Measurements from ENCODE around the gene DHX30. TPM values are rescaled to one million over a fixed set of nuclear protein-coding genes. Genes with fewer than 3 reads are reported as not detected.

Gene DHX30
- total RNA-seq, 1 donor, result 59.4 TPM

DNA sequence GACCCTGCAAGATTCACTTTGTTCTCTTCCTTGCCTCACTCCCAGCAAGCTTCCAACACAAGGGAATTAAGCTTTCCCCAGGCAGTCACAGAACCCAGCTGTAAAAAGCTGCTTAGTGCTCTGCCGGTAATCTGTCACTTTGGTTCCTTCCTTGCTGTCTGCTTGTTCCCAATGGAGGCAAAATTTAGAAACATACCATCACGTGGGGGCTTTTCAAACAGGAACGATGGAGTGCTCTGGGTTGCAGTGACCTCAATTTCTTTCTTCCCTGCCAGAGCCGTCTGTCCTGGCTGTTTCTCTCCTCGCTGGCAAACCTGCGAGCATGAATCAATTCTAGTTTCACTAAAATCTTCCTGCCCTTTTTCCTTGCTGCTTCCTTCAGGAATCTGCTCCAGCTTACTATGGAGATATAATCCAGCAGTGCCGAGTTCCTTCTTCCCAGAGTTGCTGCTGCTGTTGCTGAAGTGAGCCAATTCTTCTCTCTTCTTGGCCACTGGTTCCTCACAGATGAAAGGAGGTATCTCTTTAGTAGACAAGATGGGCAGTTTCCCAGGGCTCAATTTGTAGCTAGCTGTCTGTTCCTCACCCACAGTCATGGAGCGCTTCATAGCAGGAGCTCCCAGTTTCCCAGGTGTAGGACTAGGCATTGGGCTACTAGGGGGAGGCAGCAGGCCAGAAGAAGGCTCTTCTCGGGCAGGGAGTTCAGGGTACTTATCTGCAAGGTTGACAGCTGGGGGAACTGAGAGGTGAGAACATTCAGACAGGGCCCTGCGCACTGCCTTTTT lies 88.1 kb downstream of the DHX30 start:
- TF ChIP-seq, protein P1, sequence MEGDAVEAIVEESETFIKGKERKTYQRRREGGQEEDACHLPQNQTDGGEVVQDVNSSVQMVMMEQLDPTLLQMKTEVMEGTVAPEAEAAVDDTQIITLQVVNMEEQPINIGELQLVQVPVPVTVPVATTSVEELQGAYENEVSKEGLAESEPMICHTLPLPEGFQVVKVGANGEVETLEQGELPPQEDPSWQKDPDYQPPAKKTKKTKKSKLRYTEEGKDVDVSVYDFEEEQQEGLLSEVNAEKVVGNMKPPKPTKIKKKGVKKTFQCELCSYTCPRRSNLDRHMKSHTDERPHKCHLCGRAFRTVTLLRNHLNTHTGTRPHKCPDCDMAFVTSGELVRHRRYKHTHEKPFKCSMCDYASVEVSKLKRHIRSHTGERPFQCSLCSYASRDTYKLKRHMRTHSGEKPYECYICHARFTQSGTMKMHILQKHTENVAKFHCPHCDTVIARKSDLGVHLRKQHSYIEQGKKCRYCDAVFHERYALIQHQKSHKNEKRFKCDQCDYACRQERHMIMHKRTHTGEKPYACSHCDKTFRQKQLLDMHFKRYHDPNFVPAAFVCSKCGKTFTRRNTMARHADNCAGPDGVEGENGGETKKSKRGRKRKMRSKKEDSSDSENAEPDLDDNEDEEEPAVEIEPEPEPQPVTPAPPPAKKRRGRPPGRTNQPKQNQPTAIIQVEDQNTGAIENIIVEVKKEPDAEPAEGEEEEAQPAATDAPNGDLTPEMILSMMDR (IDR thresholded peaks at IDR 0.05; ENCODE audit: extremely low read depth, low read depth, low read length), result no peak

DNA sequence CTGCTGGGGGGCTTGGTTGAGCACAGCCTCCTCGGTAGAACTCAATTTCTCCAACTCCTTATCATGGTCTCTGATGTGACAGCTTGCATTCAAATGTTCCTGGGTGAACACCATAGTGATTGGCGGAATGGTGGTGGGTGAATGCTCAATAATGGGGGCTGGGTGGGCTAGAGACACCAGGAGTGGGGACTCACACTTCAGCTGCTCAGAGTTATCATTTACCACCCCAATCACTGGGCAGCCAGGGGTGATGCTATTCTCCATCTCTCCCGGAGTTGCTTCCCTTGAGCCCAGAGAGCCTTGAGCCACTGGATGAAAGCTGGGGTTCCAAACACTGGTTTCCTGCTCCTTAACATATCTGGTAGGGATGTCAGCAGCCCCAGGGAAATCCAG lies 88.7 kb downstream of the DHX30 start:
- no peaks in the 10 kb centered on the region for H3K9me3 ChIP-seq (ENCODE audit: low read depth, low read length)
- H4K20me1 ChIP-seq (ENCODE audit: insufficient read depth, low read length), result peaks cover 2% of the 10 kb centered on the region
- TF ChIP-seq, protein P1 (IDR thresholded peaks at IDR 0.05; ENCODE audit: extremely low read depth, low read depth, low read length), result no peak
- H3K27me3 ChIP-seq (ENCODE audit: insufficient read depth, low read length), result no peaks in the 10 kb centered on the region
- no peak for DNase-seq (ENCODE audit: insufficient read length, low spot score, missing footprints)
- peaks cover 6% of the 10 kb centered on the region for H3K4me1 ChIP-seq (ENCODE audit: insufficient read depth, low read length)
- H3K4me2 ChIP-seq (ENCODE audit: insufficient read depth, low read length), result no peak overlapping the region
- H2AFZ ChIP-seq (ENCODE audit: low read length), result no peak overlapping the region
- peaks cover 42% of the 10 kb centered on the region for H3K79me2 ChIP-seq (ENCODE audit: insufficient read depth, low read length)
- no peak overlapping the region for H3K27ac ChIP-seq (ENCODE audit: low read depth, low read length)
- H3K36me3 ChIP-seq (ENCODE audit: insufficient read depth, low read length), result peaks cover 34% of the 10 kb centered on the region
- no peak overlapping the region for H3K4me3 ChIP-seq (ENCODE audit: insufficient read depth, low read length)

More for the DNA sequence above, 88.1 kb downstream of the DHX30 start:
- no peak for DNase-seq (ENCODE audit: insufficient read length, low spot score, missing footprints)
- H4K20me1 ChIP-seq (ENCODE audit: insufficient read depth, low read length), result peaks cover 2% of the 10 kb centered on the region
- H3K79me2 ChIP-seq (ENCODE audit: insufficient read depth, low read length), result peaks cover 46% of the 10 kb centered on the region
- peaks cover 6% of the 10 kb centered on the region for H3K4me1 ChIP-seq (ENCODE audit: insufficient read depth, low read length)
- no peak overlapping the region for H3K4me2 ChIP-seq (ENCODE audit: insufficient read depth, low read length)
- peaks cover 39% of the 10 kb centered on the region for H3K36me3 ChIP-seq (ENCODE audit: insufficient read depth, low read length)
- H3K9me3 ChIP-seq (ENCODE audit: low read depth, low read length), result no peaks in the 10 kb centered on the region
- H2AFZ ChIP-seq (ENCODE audit: low read length), result no peak overlapping the region
- H3K27ac ChIP-seq (ENCODE audit: low read depth, low read length), result peak overlapping the region; percentile 23
- no peak overlapping the region for H3K4me3 ChIP-seq (ENCODE audit: insufficient read depth, low read length)
- no peaks in the 10 kb centered on the region for H3K27me3 ChIP-seq (ENCODE audit: insufficient read depth, low read length)

- Histone ChIP-seq H3K4me1 (ENCODE audit: insufficient read depth, low read length) (peaks cover 6% of the 10 kb centered on the region), H3K4me2 (ENCODE audit: insufficient read depth, low read length) (no peak overlapping the region), H2AFZ (ENCODE audit: low read length) (no peak overlapping the region), H3K9me3 (ENCODE audit: low read depth, low read length) (no peaks in the 10 kb centered on the region), H3K27ac (ENCODE audit: low read depth, low read length) (no peak overlapping the region), H3K4me3 (ENCODE audit: insufficient read depth, low read length) (no peak overlapping the region), H3K79me2 (ENCODE audit: insufficient read depth, low read length) (peaks cover 43% of the 10 kb centered on the region), H3K27me3 (ENCODE audit: insufficient read depth, low read length) (no peaks in the 10 kb centered on the region), H3K36me3 (ENCODE audit: insufficient read depth, low read length) (peaks cover 34% of the 10 kb centered on the region), H4K20me1 (ENCODE audit: insufficient read depth, low read length) (peaks cover 2% of the 10 kb centered on the region)
- TF ChIP-seq, protein P1 (IDR thresholded peaks at IDR 0.05; ENCODE audit: extremely low read depth, low read depth, low read length), result no peak
- DNase-seq (ENCODE audit: insufficient read length, low spot score, missing footprints), result no peak
These were observed 89.5 kb downstream of the DHX30 start for GRCh38 chr3:47892286-47893040.

DNA sequence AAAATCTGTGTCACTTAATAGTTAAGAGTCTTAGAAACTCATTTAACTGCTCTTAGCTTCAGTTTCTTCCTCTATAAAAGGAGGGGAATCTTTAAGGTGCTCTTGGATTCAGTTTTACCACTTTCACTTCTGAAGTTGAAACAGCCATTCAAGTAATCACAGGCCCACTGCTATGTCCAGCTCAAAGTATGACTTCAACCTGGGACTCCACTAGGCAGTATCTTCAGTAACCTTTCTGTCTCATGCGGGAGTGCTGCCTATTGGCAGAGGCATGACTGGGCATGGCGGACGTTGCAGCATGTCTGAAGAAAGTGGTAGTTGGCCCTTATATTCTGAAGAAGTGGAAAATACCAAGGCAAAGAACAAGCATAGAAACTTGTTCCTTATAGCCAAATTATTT lies 92.3 kb downstream of the DHX30 start:
- H3K36me3 ChIP-seq (ENCODE audit: insufficient read depth, low read length), result peaks cover 32% of the 10 kb centered on the region
- TF ChIP-seq, protein P1 (IDR thresholded peaks at IDR 0.05; ENCODE audit: extremely low read depth, low read depth, low read length), result no peak
- H3K27me3 ChIP-seq (ENCODE audit: insufficient read depth, low read length), result no peaks in the 10 kb centered on the region
- no peak for DNase-seq (ENCODE audit: insufficient read length, low spot score, missing footprints)
- H3K4me2 ChIP-seq (ENCODE audit: insufficient read depth, low read length), result no peak overlapping the region
- peaks cover 3% of the 10 kb centered on the region for H3K4me1 ChIP-seq (ENCODE audit: insufficient read depth, low read length)
- peaks cover 2% of the 10 kb centered on the region for H4K20me1 ChIP-seq (ENCODE audit: insufficient read depth, low read length)
- no peak overlapping the region for H3K4me3 ChIP-seq (ENCODE audit: insufficient read depth, low read length)
- H3K9me3 ChIP-seq (ENCODE audit: low read depth, low read length), result no peaks in the 10 kb centered on the region
- no peak overlapping the region for H3K27ac ChIP-seq (ENCODE audit: low read depth, low read length)
- H3K79me2 ChIP-seq (ENCODE audit: insufficient read depth, low read length), result peaks cover 35% of the 10 kb centered on the region
- no peak overlapping the region for H2AFZ ChIP-seq (ENCODE audit: low read length)

Measured in osteoblast (primary cell).